Measurements from ENCODE around the gene RETSAT.
"Not testable (repeated sequence)": the region's sequence is repeated elsewhere in the genome, so short reads cannot be mapped to it uniquely, and the experiment has no call there.

RETSAT gene

DNA sequence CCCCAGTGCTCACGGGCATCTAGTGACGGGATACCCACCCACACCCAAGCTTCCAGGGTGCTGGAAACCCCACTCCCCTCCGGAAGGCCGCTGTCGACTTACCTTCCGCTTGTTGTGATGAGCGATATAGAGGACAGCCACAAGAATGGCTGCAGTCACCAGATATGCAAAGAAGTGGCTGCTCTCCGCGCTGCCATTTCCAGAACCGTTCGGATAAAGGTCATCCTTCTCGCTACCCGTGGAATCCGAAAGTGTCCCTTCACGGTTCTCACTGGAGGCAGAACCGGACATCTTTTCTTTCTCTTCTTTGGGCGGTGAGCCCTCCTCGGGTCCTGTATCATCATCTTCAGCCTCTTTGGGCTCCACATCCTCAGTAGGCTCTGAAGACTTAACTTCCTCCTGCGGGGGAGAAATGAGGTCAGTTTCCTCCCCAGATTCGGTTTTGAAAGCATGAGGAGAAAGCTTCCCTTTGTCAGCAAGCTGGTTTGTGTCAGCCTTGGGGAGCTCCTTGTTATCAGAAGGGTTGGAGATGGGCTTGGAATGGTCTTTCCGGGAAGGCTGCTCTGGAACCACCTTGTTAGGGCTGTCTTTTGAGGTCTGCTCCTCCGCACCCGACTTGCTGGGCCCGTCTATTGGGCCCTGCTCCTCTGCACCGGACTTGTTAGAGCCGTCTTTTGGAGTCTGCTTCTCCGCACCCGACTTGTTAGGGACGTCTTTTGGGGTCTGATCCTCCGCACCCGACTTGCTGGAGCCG is 27.7 kb downstream of the RETSAT start:
- Histone ChIP-seq H3K79me2 (ENCODE audit: control insufficient read depth, low read length) (peaks cover 72% of the 10 kb centered on the region), H3K9me3 (ENCODE audit: control insufficient read depth, insufficient read depth, low read length) (no peaks in the 10 kb centered on the region), H3K4me2 (ENCODE audit: low read length) (peak overlapping the region; percentile 92), H3K27me3 (ENCODE audit: control insufficient read depth, low read length) (no peaks in the 10 kb centered on the region), H3K36me3 (ENCODE audit: control insufficient read depth, low read length) (peaks cover 65% of the 10 kb centered on the region), H3F3A (ENCODE audit: control insufficient read depth, insufficient read depth) (no peaks in the 10 kb centered on the region), H3K9me2 (replicated peaks; ENCODE audit: control insufficient read depth, low read length) (no peaks in the 10 kb centered on the region), H3K27ac (ENCODE audit: low read depth, low read length) (peak overlapping the region; percentile 83), H3K4me3 (ENCODE audit: low read length) (peak overlapping the region; percentile 83), H3K4me1 (ENCODE audit: control insufficient read depth, low read length) (peaks cover 42% of the 10 kb centered on the region), H4K20me1 (ENCODE audit: control insufficient read depth, insufficient read depth, low read depth, low read length) (peaks cover 30% of the 10 kb centered on the region)
- TF ChIP-seq, protein P1, sequence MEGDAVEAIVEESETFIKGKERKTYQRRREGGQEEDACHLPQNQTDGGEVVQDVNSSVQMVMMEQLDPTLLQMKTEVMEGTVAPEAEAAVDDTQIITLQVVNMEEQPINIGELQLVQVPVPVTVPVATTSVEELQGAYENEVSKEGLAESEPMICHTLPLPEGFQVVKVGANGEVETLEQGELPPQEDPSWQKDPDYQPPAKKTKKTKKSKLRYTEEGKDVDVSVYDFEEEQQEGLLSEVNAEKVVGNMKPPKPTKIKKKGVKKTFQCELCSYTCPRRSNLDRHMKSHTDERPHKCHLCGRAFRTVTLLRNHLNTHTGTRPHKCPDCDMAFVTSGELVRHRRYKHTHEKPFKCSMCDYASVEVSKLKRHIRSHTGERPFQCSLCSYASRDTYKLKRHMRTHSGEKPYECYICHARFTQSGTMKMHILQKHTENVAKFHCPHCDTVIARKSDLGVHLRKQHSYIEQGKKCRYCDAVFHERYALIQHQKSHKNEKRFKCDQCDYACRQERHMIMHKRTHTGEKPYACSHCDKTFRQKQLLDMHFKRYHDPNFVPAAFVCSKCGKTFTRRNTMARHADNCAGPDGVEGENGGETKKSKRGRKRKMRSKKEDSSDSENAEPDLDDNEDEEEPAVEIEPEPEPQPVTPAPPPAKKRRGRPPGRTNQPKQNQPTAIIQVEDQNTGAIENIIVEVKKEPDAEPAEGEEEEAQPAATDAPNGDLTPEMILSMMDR (IDR thresholded peaks at IDR 0.05; ENCODE audit: low read depth, low read length, poor library complexity, severe bottlenecking) = no peak
- TF ChIP-seq EZH2phosphoT487 (IDR thresholded peaks at IDR 0.05; ENCODE audit: borderline replicate concordance, low read length) = no peak

DNA sequence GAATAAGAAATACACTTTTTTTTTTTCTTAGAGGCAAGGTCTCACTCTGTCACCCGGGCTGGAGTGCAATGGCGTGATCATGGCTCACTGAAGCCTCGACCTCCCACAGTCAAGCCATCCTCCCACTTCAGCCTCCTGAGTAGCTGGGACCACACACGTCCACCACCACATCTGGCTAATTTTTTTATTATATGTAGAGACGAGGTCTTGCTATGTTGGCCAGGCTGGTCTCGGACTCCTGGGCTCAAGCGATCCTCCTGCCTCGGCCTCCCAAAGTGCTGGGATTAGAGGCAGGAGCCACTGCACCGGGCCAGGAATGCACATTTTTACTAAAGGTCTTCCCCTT is 28.9 kb downstream of the RETSAT start:
- Histone ChIP-seq H3K4me2 (ENCODE audit: low read length) (peak overlapping the region; percentile 92), H3K27ac (ENCODE audit: low read depth, low read length) (no peak overlapping the region), H3K79me2 (ENCODE audit: control insufficient read depth, low read length) (peaks cover 84% of the 10 kb centered on the region), H4K20me1 (ENCODE audit: control insufficient read depth, insufficient read depth, low read depth, low read length) (peaks cover 35% of the 10 kb centered on the region), H3K27me3 (ENCODE audit: control insufficient read depth, low read length) (no peaks in the 10 kb centered on the region), H3K4me1 (ENCODE audit: control insufficient read depth, low read length) (peaks cover 38% of the 10 kb centered on the region), H3K4me3 (ENCODE audit: low read length) (peak overlapping the region; percentile 83), H3K9me3 (ENCODE audit: control insufficient read depth, insufficient read depth, low read length) (no peaks in the 10 kb centered on the region), H3K9me2 (replicated peaks; ENCODE audit: control insufficient read depth, low read length) (no peaks in the 10 kb centered on the region), H3K36me3 (ENCODE audit: control insufficient read depth, low read length) (peaks cover 76% of the 10 kb centered on the region), H3F3A (ENCODE audit: control insufficient read depth, insufficient read depth) (no peaks in the 10 kb centered on the region)
- TF ChIP-seq, protein P1 (IDR thresholded peaks at IDR 0.05; ENCODE audit: low read depth, low read length, poor library complexity, severe bottlenecking) = no peak
- TF ChIP-seq EZH2phosphoT487 (IDR thresholded peaks at IDR 0.05; ENCODE audit: borderline replicate concordance, low read length) = no peak

DNA sequence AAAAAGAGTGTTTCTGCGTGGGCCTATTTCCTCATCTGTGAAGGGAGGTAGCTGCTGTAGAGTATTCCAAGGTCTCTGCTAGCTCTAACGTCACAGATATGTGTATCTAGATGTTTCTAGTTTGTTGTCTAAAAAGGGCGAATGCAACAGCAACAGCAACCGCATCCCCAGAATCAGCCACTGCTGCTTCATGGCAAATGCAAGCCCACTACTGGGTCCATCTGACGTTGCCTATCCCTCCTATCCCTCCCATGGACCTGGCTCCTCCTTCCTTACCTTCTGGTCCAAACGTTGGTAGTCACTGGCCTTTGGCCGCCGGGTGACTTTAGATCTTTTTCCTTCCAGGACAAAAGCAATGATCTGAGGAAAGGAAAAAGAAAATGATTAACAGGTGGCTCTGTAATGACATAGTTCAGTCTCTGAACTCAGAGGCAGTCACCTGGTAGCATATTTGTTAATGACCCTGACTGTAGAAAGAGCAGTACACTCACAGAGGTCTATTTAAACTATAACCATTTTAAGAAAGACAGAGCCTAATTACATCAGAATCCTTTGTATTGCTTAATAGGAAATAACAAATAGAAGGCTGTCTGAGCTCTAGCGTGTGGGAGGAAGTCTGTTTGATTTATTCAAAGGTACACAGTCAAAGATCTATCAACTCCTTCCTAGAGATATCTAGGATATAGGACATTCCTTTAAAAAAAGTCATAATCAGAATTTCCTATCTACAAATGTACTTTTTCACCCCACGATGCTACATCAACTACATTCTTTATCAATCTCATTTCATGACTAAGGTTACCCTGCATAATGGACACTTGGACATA is 29.5 kb downstream of the RETSAT start:
- Histone ChIP-seq H4K20me1 (ENCODE audit: control insufficient read depth, insufficient read depth, low read depth, low read length) (peaks cover 35% of the 10 kb centered on the region), H3K9me3 (ENCODE audit: control insufficient read depth, insufficient read depth, low read length) (no peaks in the 10 kb centered on the region), H3K4me3 (ENCODE audit: low read length) (peak overlapping the region; percentile 83), H3K4me2 (ENCODE audit: low read length) (peak overlapping the region; percentile 92), H3K36me3 (ENCODE audit: control insufficient read depth, low read length) (peaks cover 82% of the 10 kb centered on the region), H3K27ac (ENCODE audit: low read depth, low read length) (no peak overlapping the region), H3K4me1 (ENCODE audit: control insufficient read depth, low read length) (peaks cover 38% of the 10 kb centered on the region), H3F3A (ENCODE audit: control insufficient read depth, insufficient read depth) (no peaks in the 10 kb centered on the region), H3K27me3 (ENCODE audit: control insufficient read depth, low read length) (no peaks in the 10 kb centered on the region), H3K9me2 (replicated peaks; ENCODE audit: control insufficient read depth, low read length) (no peaks in the 10 kb centered on the region), H3K79me2 (ENCODE audit: control insufficient read depth, low read length) (peaks cover 89% of the 10 kb centered on the region)
- no peak for TF ChIP-seq EZH2phosphoT487 (IDR thresholded peaks at IDR 0.05; ENCODE audit: borderline replicate concordance, low read length)

DNA sequence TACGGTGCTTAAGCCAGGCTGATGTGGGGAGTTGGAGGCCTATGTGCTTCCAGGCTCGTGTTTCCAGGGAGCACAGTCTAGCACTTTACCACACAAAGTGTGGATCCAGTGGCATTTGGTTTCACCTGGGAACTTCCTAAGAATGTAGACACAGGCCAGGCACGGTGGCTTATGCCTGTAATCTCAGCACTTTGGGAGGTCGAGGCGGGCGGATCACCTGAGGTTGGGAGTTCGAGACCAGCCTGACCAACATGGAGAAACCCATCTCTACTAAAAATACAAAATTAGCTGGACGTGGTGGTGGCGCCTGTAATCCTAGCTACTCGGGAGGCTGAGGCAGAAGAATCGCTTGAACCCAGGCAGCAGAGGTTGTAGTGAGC is 30.4 kb downstream of the RETSAT start:
- H3K9me2 ChIP-seq (replicated peaks; ENCODE audit: control insufficient read depth, low read length); H3K4me3 ChIP-seq (ENCODE audit: low read length); H3K9me3 ChIP-seq (ENCODE audit: control insufficient read depth, insufficient read depth, low read length); H3K27me3 ChIP-seq (ENCODE audit: control insufficient read depth, low read length); H3K27ac ChIP-seq (ENCODE audit: low read depth, low read length); H3F3A ChIP-seq (ENCODE audit: control insufficient read depth, insufficient read depth): not testable (repeated sequence)
- peaks cover 31% of the 10 kb centered on the region for H3K4me1 ChIP-seq (ENCODE audit: control insufficient read depth, low read length)
- H4K20me1 ChIP-seq (ENCODE audit: control insufficient read depth, insufficient read depth, low read depth, low read length) = peaks cover 38% of the 10 kb centered on the region
- peaks cover 96% of the 10 kb centered on the region for H3K79me2 ChIP-seq (ENCODE audit: control insufficient read depth, low read length)
- peak overlapping the region; percentile 0; the same call in 1 of the 2 replicates for H3K4me2 ChIP-seq (ENCODE audit: low read length)
- H3K36me3 ChIP-seq (ENCODE audit: control insufficient read depth, low read length) = peaks cover 89% of the 10 kb centered on the region
